IMR-90 (cell line): ENCODE measurements around the gene CEP85. TPM values are rescaled to one million over a fixed set of nuclear protein-coding genes. Genes with fewer than 3 reads are reported as not detected.

Experiments
- ATAC-seq: fragments of 200-7000 bp; cut with Tn5 transposase; 2 replicates; pipeline ENCODE4 v1.9.1; 2020; ENCODE audit warnings: low read depth, mild to moderate bottlenecking, moderate library complexity
- BruUV-seq: library from RNA; stranded (reverse); fragments of 400-500 nt; replicated peaks from 2 replicates; lab custom pipeline; 2021; lab: Mats Ljungman, UMichigan
- CTCF ChIA-PET: fragments of 300-600 bp; formaldehyde crosslinking; extraction: SDS; loops from one replicate; lab custom pipeline; 2021; ENCODE audit warnings: antibody characterized with exemption; lab: Yijun Ruan, JAX
- POLR2A ChIA-PET: fragments of 300-600 bp; sonication (Branson Sonifier 250); formaldehyde crosslinking; loops from one replicate; lab custom pipeline; 2022; ENCODE audit warnings: antibody characterized with exemption; ENCODE audit not compliant: unreplicated experiment; lab: Charles Lee
- DNase-seq: peaks from one replicate; pipeline ENCODE4 v3.0.0; 2013
- H2AFZ ChIP-seq: replicated peaks from 2 replicates; pipeline ENCODE3; 2013; ENCODE audit warnings: low read length, mild to moderate bottlenecking; ENCODE audit not compliant: poor library complexity
- H2AK5ac ChIP-seq: 2 replicates; pipeline ENCODE4 v1.6.1; 2013; ENCODE audit warnings: low read depth, low read length, inconsistent platforms
- H2AK9ac ChIP-seq: replicated peaks from 2 replicates; pipeline ENCODE3; 2013; ENCODE audit warnings: mild to moderate bottlenecking, low read depth, low read length, moderate library complexity; ENCODE audit not compliant: poor library complexity
- H2BK120ac ChIP-seq: 2 replicates; pipeline ENCODE4 v1.6.1; 2013; ENCODE audit warnings: low read depth, low read length, inconsistent platforms
- H2BK15ac ChIP-seq: 3 replicates; pipeline ENCODE4 v1.6.1; 2013; ENCODE audit warnings: low read depth, low read length, inconsistent platforms
- H2BK20ac ChIP-seq: 2 replicates; pipeline ENCODE4 v1.6.1; 2013; ENCODE audit warnings: low read depth, mild to moderate bottlenecking, inconsistent platforms, low read length, moderate library complexity
- H2BK5ac ChIP-seq: 2 replicates; pipeline ENCODE4 v1.6.1; 2013; ENCODE audit warnings: mild to moderate bottlenecking, low read depth, low read length, inconsistent platforms; ENCODE audit not compliant: poor library complexity, severe bottlenecking
- H3K14ac ChIP-seq: replicated peaks from 2 replicates; pipeline ENCODE4 v1.6.1; 2013; ENCODE audit warnings: low read depth, low read length, inconsistent platforms
- H3K18ac ChIP-seq: 2 replicates; pipeline ENCODE4 v1.6.1; 2013; ENCODE audit warnings: low read depth, low read length, control low read depth
- H3K23ac ChIP-seq: 2 replicates; pipeline ENCODE4 v1.6.1; 2013; ENCODE audit warnings: low read depth, low read length, inconsistent platforms
- H3K27ac ChIP-seq: 2 replicates; pipeline ENCODE4 v1.5.1; 2013; ENCODE audit warnings: mild to moderate bottlenecking, control low read depth, low read length; ENCODE audit not compliant: insufficient read depth
- H3K27me3 ChIP-seq: 2 replicates; pipeline ENCODE4 v1.6.1; 2013; ENCODE audit warnings: low read length; ENCODE audit not compliant: control insufficient read depth, insufficient read depth
- H3K36me3 ChIP-seq: 2 replicates; pipeline ENCODE4 v1.6.1; 2013; ENCODE audit warnings: low read length, mixed read lengths; ENCODE audit not compliant: control insufficient read depth, insufficient read depth
- H3K4ac ChIP-seq: 2 replicates; pipeline ENCODE4 v1.6.1; 2013; ENCODE audit warnings: low read depth, low read length, inconsistent platforms
- H3K4me1 ChIP-seq: 2 replicates; pipeline ENCODE4 v1.6.1; 2013; ENCODE audit warnings: low read length, mixed read lengths; ENCODE audit not compliant: control insufficient read depth, insufficient read depth
- H3K4me2 ChIP-seq: 2 replicates; pipeline ENCODE4 v1.6.1; 2013; ENCODE audit warnings: low read depth, mild to moderate bottlenecking, control low read depth, low read length, moderate library complexity
- H3K4me3 ChIP-seq: 2 replicates; pipeline ENCODE4 v1.5.1; 2013; ENCODE audit warnings: low read depth, mild to moderate bottlenecking, control low read depth, low read length, moderate library complexity; ENCODE audit not compliant: insufficient read depth
- H3K56ac ChIP-seq: 2 replicates; pipeline ENCODE4 v1.6.1; 2013; ENCODE audit warnings: low read length, inconsistent platforms; ENCODE audit not compliant: insufficient read depth; ENCODE audit errors: extremely low read depth
- H3K79me1 ChIP-seq, 2 experiments: 2 replicates each; pipeline ENCODE4 v1.6.1; 2013; ENCODE audit warnings: low read length in 2 of 2, inconsistent platforms in 1 of 2, low read depth in 1 of 2
- H3K9ac ChIP-seq: 2 replicates; pipeline ENCODE4 v1.6.1; 2013; ENCODE audit warnings: low read depth, low read length, control low read depth
- H3K9me1 ChIP-seq: 2 replicates; pipeline ENCODE4 v1.6.1; 2013; ENCODE audit warnings: low read length, inconsistent platforms; ENCODE audit not compliant: insufficient read depth
- H3K9me3 ChIP-seq: 2 replicates; pipeline ENCODE4 v1.6.1; 2013; ENCODE audit warnings: low read length; ENCODE audit not compliant: control insufficient read depth, insufficient read depth
- H4K20me1 ChIP-seq: 2 replicates; pipeline ENCODE4 v1.6.1; 2013; ENCODE audit warnings: low read length, inconsistent platforms; ENCODE audit not compliant: insufficient read depth
- H4K5ac ChIP-seq: 2 replicates; pipeline ENCODE4 v1.6.1; 2013; ENCODE audit warnings: mild to moderate bottlenecking, low read depth, low read length, control low read depth
- H4K8ac ChIP-seq, 2 experiments: 2 replicates each; pipeline ENCODE4 v1.6.1; 2013; ENCODE audit warnings: low read depth in 2 of 2, low read length in 2 of 2, control low read depth in 1 of 2, inconsistent platforms in 1 of 2
- H4K91ac ChIP-seq: 2 replicates; pipeline ENCODE4 v1.6.1; 2013; ENCODE audit warnings: low read depth, low read length, inconsistent platforms; ENCODE audit not compliant: insufficient read depth
- BHLHE40 ChIP-seq: fragments of 150-350 bp; IDR thresholded peaks from 2 replicates; pipeline ENCODE4 v1.6.1; 2016; ENCODE audit warnings: mild to moderate bottlenecking, low read depth, low read length
- CEBPB ChIP-seq: IDR thresholded peaks from 2 replicates; pipeline ENCODE4 v1.6.1; 2012; ENCODE audit warnings: low read depth, low read length, improper control_type of control experiment
- CHD1 ChIP-seq: IDR thresholded peaks from 2 replicates; pipeline ENCODE4 v1.6.1; 2012; ENCODE audit warnings: low read depth, low read length, improper control_type of control experiment
- CTCF ChIP-seq: conservative IDR thresholded peaks from 2 replicates; pipeline ENCODE4 v1.5.1; 2012; ENCODE audit warnings: mild to moderate bottlenecking, low read depth, low read length, improper control_type of control experiment
- ELK1 ChIP-seq: fragments of 150-350 bp; IDR thresholded peaks from 2 replicates; pipeline ENCODE4 v1.6.1; 2016; ENCODE audit warnings: low read depth, mild to moderate bottlenecking, low read length, moderate library complexity, borderline replicate concordance
- FOS ChIP-seq: fragments of 150-350 bp; IDR thresholded peaks from 2 replicates; pipeline ENCODE4 v1.6.1; 2016; ENCODE audit warnings: low read depth, low read length
- MAFK ChIP-seq: IDR thresholded peaks from 2 replicates; pipeline ENCODE4 v1.6.1; 2012; ENCODE audit warnings: low read depth, low read length, improper control_type of control experiment
- MAZ ChIP-seq: IDR thresholded peaks from 2 replicates; pipeline ENCODE4 v1.6.1; 2012; ENCODE audit warnings: low read depth, mild to moderate bottlenecking, low read length, improper control_type of control experiment, moderate library complexity, borderline replicate concordance
- MXI1 ChIP-seq: IDR thresholded peaks from 2 replicates; pipeline ENCODE4 v1.6.1; 2012; ENCODE audit warnings: low read depth, mild to moderate bottlenecking, low read length, moderate library complexity, borderline replicate concordance
- NFE2L2 ChIP-seq: fragments of 150-350 bp; IDR thresholded peaks from 2 replicates; pipeline ENCODE4 v1.6.1; 2016; ENCODE audit warnings: low read depth, mild to moderate bottlenecking, low read length
- POLR2A ChIP-seq: IDR thresholded peaks from 2 replicates; pipeline ENCODE4 v1.6.1; 2012; ENCODE audit warnings: mild to moderate bottlenecking, low read depth, low read length
- RAD21 ChIP-seq: IDR thresholded peaks from 2 replicates; pipeline ENCODE4 v1.6.1; 2012; ENCODE audit warnings: low read length, improper control_type of control experiment
- RCOR1 ChIP-seq: IDR thresholded peaks from 2 replicates; pipeline ENCODE4 v1.6.1; 2012; ENCODE audit warnings: mild to moderate bottlenecking, low read length, improper control_type of control experiment; ENCODE audit not compliant: insufficient replicate concordance
- RFX5 ChIP-seq: IDR thresholded peaks from 2 replicates; pipeline ENCODE4 v1.8.0; 2012; ENCODE audit warnings: low read depth, mild to moderate bottlenecking, low read length, moderate library complexity
- SMC3 ChIP-seq: fragments of 150-350 bp; IDR thresholded peaks from 2 replicates; pipeline ENCODE4 v1.6.1; 2016; ENCODE audit warnings: low read depth, mild to moderate bottlenecking, antibody characterized with exemption, low read length, moderate library complexity
- USF2 ChIP-seq: fragments of 150-350 bp; IDR thresholded peaks from 2 replicates; pipeline ENCODE4 v1.6.1; 2017; ENCODE audit warnings: mild to moderate bottlenecking, antibody characterized with exemption, low read length, low read depth
- WGBS, 2 experiments: methylation state at CpG; one replicate each; pipeline versions ENCODE4 v1.1.5 to v1.1.7; 2013; ENCODE audit warnings: missing lambda C conversion rate in 2 of 2; ENCODE audit not compliant: insufficient read length in 1 of 2; ENCODE audit errors: extremely low coverage in 2 of 2; 5-methylcytosine and 5-hydroxymethylcytosine counted together
- dilution Hi-C: fragments of 300-500 bp; cut with HindIII; formaldehyde crosslinking; loops from one replicate; pipeline ENCODE4 v1.14.3; 2018; ENCODE audit warnings: low sequenced_read_pairs; ENCODE audit not compliant: unreplicated experiment
- in situ Hi-C: fragments of 300-500 bp; cut with MboI; formaldehyde crosslinking; loops from 3 replicates; pipeline ENCODE4 v1.14.3; 2019; ENCODE audit warnings: low sequenced_read_pairs, inconsistent platforms, mixed read lengths
- intact Hi-C: fragments of 100-400 bp; cut with micrococcal nuclease; formaldehyde crosslinking; loops from 2 replicates; pipeline ENCODE4 v1.10.0; 2022
- polyA plus RNA-seq, 3 experiments: library from polyadenylated mRNA; depleted of rRNA; stranded (reverse); fragments of >200 nt; gene quantifications; 2 replicates each; pipeline ENCODE4 v1.2.3, GENCODE V29; 2012; ENCODE audit warnings: low replicate concordance in 1 of 3
- total RNA-seq: library from RNA; depleted of rRNA; stranded (reverse); fragments of >200 nt; gene quantifications from 2 replicates; pipeline ENCODE4 v1.2.3, GENCODE V29; 2012

The CEP85 gene
- total and polyA plus RNA-seq, 2 of the 4 experiments (the other 2 are of a cell fraction), result 11.5 to 11.8 TPM

GRCh38 chr1:26286064-26286416 is 52.0 kb downstream of the CEP85 start:
- in situ Hi-C loops, result no loop called here
- 91% methylated on average over 1 of the region's 2 CpGs; no CpG with 5 or more reads in 1 of the 2 experiments for WGBS, 2 experiments

More at GRCh38 chr1:26286064-26286416, 52.0 kb downstream of the CEP85 start:
- Histone ChIP-seq H3K9me1 (peaks cover 38% of the 10 kb centered on the region), H3K4me1 (peaks cover 39% of the 10 kb centered on the region), H4K5ac (no peak overlapping the region), H2BK120ac (no peak overlapping the region; the same call in 1 of the 2 replicates), H3K56ac (no peak overlapping the region), H3K4me3 (no peak overlapping the region), H3K27me3 (no peaks in the 10 kb centered on the region), H2BK15ac (peak overlapping the region; percentile 48; the same call in 1 of the 3 replicates), H2AK9ac (no peak overlapping the region), H3K4ac (0 out of 2 replicates have a peak overlapping the region, but pooled peaks have one; percentile 10), H2AFZ (no peak overlapping the region), H2AK5ac (no peak overlapping the region; the same call in 1 of the 2 replicates), H2BK20ac (0 out of 2 replicates have a peak overlapping the region, but pooled peaks have one; percentile 62), H3K23ac (no peak overlapping the region; the same call in 1 of the 2 replicates), H3K9ac (no peak overlapping the region), H3K18ac (no peak overlapping the region), H3K36me3 (peaks cover 18% of the 10 kb centered on the region), H3K9me3 (no peaks in the 10 kb centered on the region), H4K20me1 (peaks cover 27% of the 10 kb centered on the region), H3K27ac (no peak overlapping the region), H2BK5ac (no peak overlapping the region), H3K14ac (no peak overlapping the region), H4K91ac (no peak overlapping the region), H3K4me2 (no peak overlapping the region), H3K79me1 (peaks cover 20 to 56% of the 10 kb centered on the region in 2 experiments), H4K8ac (no peak overlapping the region; a peak in 1 of 4 replicates)
- BruUV-seq, result no TSS peak
- ATAC-seq (no peak), DNase-seq (no peak)
- POLR2A ChIA-PET, result no interaction called here
- CTCF ChIA-PET, result interaction anchor here (0.6 to 1.5 kb wide), 4 partner anchors 10 to 1915 kb away, joined by 3 to 4 read pairs (median 4); no protein-coding TSS in a partner anchor
- intact Hi-C loops (no loop called here), dilution Hi-C loops (no loop called here)
- TF ChIP-seq SMC3 (no peak), NFE2L2 (no peak), MAFK (no peak), MAZ (no peak), RCOR1 (no peak), CTCF (no peak), CEBPB (no peak), CHD1 (no peak), RAD21 (no peak), RFX5 (no peak), POLR2A (no peak; the same call in none of the 2 replicates), FOS (no peak), MXI1 (no peak), USF2 (no peak), BHLHE40 (no peak), ELK1 (no peak)
